NB4 (cell line): ENCODE data around the gene HNRNPA2B1.

ENCODE experiments used
- DNase-seq: peaks from one replicate; pipeline ENCODE4 v3.0.0; 2010; ENCODE audit warnings: low read depth
- H3K4me3 ChIP-seq: one replicate; pipeline ENCODE4 v1.5.1; 2011; ENCODE audit warnings: mild to moderate bottlenecking, low read depth, low read length, moderate library complexity
- MYC ChIP-seq: IDR thresholded peaks from 2 replicates; pipeline ENCODE4 v1.6.1; 2011; ENCODE audit warnings: low read depth, low read length
- POLR2A ChIP-seq: IDR thresholded peaks from 2 replicates; pipeline ENCODE4 v1.6.1; 2011; ENCODE audit warnings: mild to moderate bottlenecking; ENCODE audit not compliant: insufficient read length; ENCODE audit errors: extremely low read depth
- TF ChIP-seq, protein P1 (sequence below): IDR thresholded peaks from one replicate; pipeline ENCODE4 v1.5.1; 2012; ENCODE audit warnings: low read depth, low read length
- TF ChIP-seq, protein P2 (sequence below): IDR thresholded peaks from 2 replicates; pipeline ENCODE4 v1.6.1; 2011; ENCODE audit warnings: low read depth, low read length

HNRNPA2B1 gene

GRCh38 chr7:26170663-26171062 is 29.9 kb downstream of the HNRNPA2B1 start:
- H3K4me3 ChIP-seq = no peak overlapping the region
- no peak for DNase-seq
- no peak for TF ChIP-seq POLR2A
- TF ChIP-seq, protein P1, sequence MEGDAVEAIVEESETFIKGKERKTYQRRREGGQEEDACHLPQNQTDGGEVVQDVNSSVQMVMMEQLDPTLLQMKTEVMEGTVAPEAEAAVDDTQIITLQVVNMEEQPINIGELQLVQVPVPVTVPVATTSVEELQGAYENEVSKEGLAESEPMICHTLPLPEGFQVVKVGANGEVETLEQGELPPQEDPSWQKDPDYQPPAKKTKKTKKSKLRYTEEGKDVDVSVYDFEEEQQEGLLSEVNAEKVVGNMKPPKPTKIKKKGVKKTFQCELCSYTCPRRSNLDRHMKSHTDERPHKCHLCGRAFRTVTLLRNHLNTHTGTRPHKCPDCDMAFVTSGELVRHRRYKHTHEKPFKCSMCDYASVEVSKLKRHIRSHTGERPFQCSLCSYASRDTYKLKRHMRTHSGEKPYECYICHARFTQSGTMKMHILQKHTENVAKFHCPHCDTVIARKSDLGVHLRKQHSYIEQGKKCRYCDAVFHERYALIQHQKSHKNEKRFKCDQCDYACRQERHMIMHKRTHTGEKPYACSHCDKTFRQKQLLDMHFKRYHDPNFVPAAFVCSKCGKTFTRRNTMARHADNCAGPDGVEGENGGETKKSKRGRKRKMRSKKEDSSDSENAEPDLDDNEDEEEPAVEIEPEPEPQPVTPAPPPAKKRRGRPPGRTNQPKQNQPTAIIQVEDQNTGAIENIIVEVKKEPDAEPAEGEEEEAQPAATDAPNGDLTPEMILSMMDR = no peak
- TF ChIP-seq MYC = no peak
- TF ChIP-seq, protein P2, sequence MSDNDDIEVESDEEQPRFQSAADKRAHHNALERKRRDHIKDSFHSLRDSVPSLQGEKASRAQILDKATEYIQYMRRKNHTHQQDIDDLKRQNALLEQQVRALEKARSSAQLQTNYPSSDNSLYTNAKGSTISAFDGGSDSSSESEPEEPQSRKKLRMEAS = no peak

- TF ChIP-seq, protein P1 = no peak
- TF ChIP-seq, protein P2 = no peak
- TF ChIP-seq MYC (no peak), POLR2A (no peak)
- H3K4me3 ChIP-seq = no peak overlapping the region
- no peak for DNase-seq
These were observed 31.3 kb downstream of the HNRNPA2B1 start for GRCh38 chr7:26169271-26169670.

DNA sequence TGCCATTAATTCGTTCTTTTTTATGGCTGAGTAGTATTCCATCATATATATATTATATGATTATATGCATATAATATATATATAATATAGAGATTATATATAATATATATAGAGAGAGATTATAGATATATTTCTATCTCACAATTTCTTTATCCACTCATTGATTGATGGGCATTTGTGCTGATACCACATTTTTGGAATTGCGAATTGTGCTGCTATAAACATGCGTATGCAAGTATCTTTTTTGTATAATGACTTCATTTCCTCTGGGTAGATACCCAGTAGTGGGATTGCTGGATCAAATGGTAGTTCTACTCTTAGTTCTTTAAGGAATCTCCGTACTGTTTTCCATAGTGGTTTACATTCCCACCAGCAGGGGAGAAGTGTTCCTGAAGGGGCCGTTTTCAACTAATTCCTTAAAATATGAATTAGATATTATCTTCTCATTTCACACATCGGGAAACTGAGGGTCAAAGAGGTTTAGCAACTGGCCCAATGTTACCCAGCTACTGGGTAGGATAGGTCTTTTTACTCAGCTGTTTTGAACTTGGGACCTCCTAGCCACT is 32.0 kb downstream of the HNRNPA2B1 start:
- no peak for DNase-seq
- no peak for TF ChIP-seq MYC
- TF ChIP-seq, protein P1 = no peak
- TF ChIP-seq POLR2A = no peak
- TF ChIP-seq, protein P2 = no peak
- no peak overlapping the region for H3K4me3 ChIP-seq

DNA sequence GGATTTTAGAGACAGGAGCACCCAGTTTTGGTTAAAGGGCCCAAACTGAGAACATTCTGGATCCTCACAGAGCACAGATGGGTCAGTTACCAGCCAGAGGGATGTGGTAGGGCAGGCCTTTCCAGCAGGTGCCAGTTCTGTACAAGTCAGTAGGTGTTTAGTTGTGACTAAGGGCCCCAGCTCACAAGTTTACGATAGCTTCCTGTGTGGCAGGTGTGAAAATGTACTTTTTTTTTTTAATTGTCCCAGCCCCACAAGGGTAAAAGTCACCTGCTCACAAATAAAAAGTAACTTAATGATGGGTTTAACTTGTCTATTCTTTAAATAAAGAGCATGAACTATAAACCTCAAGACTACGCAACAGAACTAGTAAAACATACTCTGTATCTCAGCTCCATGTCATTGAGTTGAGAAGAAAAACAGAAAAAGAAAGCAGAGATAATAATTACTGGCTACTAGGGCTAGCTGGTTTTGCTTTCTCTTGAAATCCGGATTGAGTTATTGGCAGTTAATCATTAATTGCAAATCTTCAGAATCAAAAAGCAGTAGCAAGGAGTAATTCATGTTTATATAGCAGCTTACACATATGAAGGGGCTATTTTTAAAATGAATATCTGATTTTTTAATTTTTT is 33.1 kb downstream of the HNRNPA2B1 start:
- TF ChIP-seq MYC (no peak), POLR2A (no peak)
- TF ChIP-seq, protein P1 = no peak
- TF ChIP-seq, protein P2 = no peak
- no peak for DNase-seq
- no peak overlapping the region for H3K4me3 ChIP-seq

DNA sequence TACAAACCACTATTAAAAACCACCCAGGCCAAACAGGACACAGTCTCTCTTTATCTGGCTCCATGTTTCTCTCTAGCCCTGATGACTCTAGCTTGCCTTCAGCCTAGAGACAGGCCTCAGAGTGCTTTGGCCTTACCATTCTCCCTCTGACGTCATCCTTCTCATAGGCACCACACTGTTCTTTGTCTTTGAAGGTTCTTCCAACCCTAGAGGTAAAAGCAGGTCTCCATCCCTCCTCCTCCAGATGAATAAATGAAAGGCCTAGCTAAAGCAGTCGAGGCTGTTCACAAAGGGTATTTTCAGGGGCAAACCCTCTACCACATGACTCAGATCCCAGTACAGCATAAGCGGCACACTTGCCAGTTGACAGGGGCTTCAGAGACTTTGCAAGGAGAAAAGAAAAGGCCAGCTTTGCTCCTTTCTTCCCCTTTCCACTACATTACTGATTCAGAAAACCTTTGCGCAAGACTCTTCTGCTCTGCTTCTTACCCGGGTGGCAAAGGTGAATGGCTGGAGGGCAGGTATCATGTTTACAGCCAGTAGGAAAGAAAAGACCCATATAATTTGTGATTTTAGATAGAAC is 33.8 kb downstream of the HNRNPA2B1 start:
- peak; percentile 55 for DNase-seq

More for the DNA sequence above, 33.8 kb downstream of the HNRNPA2B1 start:
- no peak overlapping the region for H3K4me3 ChIP-seq
- TF ChIP-seq, protein P1 = no peak
- TF ChIP-seq POLR2A = no peak
- TF ChIP-seq, protein P2 = no peak
- TF ChIP-seq MYC = no peak
